GM03348 (cell line): Measurements from ENCODE around the gene KDELR3.

Experiments
- DNase-seq: peaks from one replicate; pipeline ENCODE4 v3.0.0; 2012; ENCODE audit warnings: low spot score

The KDELR3 gene

GRCh38 chr22:38440747-38441350 is 27.0 kb upstream of the KDELR3 start:
- DNase-seq, result no peak

DNA sequence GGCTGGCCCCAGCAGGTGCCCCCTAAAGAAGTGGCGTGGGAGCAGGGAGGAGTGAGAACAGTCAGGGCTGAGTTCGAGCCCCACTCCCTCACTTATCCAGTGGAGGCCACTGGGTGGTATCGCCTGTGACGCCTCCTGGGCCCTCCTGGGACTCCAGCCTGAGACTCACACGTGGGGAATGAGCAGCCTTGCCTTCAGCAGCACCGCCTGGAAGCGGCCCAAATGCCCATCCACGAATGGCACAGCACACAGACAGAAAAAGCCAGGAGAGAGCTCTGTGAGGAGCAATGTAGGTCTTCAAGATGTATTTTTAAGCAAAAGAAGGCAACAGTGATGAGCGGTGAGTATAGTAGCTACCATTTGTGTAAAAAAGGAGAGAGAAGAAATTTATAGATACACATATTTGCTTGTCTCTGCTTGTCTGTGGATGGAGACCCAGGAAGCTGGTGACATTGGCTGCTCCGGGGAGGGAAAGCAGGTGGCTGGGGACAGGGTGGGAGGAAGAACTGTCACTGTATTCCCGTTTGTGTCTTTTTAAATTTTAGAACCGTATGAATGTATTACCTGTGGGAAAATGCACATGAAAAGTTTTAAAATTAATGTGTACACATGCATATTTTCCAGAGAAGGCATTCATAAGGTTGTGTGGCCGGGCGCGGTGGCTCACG is 26.1 kb upstream of the KDELR3 start:
- no peak for DNase-seq

DNA sequence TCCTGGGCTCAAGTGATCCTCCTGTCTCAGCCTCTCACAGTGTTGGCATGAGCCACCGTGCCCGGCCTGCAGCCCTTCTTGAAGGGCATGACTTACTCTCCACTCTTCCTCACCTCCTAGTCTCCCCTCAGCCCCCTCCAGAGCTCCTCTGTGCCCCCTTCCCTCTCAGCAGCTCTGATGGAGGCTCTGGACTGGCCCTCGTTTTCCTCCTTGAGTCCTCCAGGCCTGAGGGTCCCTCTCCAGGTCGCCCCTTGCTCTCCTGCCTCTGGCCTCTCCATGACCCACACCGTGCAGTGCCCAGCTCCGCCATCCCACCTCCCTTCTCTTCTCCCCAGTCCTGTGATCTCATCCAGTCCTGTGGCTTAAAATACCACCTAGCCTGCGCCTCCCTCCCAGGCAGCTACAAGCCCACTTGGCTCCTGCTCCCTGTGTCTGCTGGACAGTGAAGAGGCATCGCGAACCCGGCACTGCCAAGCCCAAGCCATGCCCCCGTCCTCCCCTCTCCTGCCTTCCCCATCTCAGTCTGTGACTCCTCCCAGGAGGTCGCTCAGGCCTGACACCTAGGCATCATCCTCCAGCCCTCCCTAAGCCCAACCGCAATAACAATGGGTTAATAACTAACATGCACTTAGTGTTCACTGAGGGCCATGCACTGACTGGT is 24.8 kb upstream of the KDELR3 start:
- no peak for DNase-seq

- DNase-seq, result no peak
Measured at GRCh38 chr22:38443628-38444521, 24.0 kb upstream of the KDELR3 start.

DNA sequence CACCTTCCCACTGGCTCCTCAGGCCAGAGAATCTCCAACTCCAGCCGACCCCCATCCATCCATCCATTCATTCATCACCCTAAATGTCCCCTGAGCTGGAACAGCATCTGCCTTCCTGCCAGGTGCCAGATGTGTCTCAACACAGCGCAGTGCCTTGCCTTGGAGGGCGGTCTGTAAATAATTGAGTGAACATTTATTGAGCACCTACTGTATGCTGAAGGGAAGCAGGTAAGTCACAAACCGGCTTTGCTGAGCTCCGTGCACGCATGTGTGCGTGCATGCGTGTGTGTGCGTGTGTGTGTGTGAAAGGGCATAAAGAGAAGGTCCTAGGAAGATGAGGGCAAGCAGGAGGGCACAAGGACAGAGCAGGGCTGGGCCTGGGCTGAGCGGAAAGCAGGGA is 23.1 kb upstream of the KDELR3 start:
- no peak for DNase-seq

DNA sequence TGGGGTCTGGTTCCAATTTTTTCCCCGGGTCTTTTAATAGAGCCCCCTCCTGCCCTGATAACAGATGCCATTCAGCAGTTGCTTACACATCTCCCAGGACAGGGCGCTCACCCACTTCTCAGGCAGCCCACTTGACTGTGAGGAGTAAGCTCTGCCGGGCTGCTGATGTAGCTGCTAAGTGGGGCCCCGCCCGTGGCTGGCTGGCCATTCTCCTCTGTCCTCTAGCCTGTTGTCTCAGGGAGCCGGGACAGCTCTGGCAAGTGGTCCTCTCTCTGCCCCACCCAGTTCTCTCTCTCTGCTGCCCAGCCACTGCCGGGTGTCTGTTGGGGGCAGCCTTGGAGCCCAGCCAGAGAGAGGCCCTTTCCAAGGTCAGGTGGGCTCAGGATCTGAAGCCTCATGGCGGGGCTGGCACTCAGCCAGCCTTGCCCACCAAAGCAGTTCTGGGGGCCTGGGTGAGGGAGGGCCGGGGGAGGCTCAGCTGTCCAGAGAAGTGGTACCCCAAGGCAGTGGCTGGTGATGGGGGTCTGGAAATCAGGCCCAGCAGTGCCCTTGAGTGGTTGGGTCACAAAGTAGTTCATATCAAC is 21.8 kb upstream of the KDELR3 start:
- DNase-seq, result no peak

DNA sequence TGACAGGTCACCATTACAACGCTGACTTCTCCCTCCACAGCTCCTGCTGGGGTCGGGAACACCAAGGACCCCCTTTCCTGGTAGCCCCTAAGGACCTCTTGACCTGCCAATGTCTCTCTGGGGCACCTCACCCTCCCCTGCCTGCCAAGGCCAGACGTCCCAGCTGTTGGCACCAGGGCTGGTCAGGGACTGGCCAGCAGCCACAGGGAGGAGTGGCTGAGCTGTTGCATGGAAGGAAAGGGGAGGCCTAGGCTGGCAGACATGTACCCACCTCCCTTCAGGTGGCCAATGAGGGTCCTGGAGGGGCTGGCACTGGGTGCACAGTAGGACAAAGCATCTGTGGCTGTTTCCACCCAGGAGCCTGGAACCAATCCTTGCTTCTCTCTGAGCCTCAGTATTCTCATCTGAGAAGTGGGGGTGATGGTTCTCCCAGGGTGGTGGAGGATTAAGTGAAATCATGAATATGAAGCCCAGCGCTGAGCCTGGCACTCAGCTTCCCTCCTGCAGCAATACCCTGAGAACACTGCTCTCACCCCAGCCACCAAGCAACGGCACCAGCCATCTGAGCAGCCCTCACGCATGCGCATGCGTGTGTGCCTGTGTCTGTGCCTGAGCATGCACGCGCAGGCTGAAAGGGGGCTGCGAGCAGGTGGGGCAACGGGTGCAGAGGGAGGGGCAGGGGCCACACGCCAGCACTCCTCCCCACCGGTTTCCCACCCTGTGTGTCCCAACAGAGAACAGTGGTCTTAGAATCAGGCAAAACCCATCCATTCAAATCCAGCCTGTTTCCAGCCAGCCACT is 18.8 kb upstream of the KDELR3 start:
- no peak for DNase-seq

DNA sequence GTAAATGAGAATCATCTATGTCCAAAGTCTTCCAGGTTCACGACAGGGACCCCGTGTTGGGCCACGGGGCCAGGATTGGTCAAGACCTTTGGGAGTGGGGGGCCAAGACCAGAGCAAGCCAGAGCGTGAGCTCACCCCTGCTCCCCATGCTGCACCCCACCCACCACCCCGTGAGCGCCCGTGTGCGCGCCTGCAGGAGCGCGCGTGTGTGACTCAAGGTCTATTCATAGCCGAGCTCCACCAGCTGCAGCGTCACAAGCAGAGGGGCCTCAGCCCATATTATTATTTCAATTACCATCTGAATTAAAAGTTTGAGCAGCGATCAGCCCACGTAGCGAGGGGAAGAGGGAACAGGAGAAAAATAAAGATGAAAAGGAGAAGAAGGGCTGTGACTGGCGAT is 18.1 kb upstream of the KDELR3 start:
- DNase-seq, result no peak

GRCh38 chr22:38450234-38450797 is 17.6 kb upstream of the KDELR3 start:
- DNase-seq, result no peak

GRCh38 chr22:38451404-38451803 is 16.5 kb upstream of the KDELR3 start:
- DNase-seq, result no peak

DNA sequence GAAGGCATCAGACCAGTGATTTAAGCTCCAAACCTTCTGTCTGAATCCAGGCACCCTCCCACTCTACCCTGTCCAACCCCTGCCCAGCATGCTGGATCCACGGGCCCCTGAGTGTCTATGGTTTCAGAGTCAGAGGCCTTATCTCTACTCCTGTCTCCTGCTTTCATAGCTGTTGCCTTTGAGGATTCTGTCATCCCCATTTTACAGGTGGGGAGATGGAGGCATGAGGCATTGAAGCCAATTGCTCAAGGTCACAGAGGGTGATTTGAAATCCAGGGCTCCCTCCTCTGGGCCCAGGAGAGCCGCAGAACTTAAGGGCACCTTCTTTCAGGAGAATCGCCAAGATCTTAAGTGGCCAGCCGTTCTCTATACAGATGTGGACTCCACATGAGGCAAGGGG is 16.0 kb upstream of the KDELR3 start:
- DNase-seq, result no peak

DNA sequence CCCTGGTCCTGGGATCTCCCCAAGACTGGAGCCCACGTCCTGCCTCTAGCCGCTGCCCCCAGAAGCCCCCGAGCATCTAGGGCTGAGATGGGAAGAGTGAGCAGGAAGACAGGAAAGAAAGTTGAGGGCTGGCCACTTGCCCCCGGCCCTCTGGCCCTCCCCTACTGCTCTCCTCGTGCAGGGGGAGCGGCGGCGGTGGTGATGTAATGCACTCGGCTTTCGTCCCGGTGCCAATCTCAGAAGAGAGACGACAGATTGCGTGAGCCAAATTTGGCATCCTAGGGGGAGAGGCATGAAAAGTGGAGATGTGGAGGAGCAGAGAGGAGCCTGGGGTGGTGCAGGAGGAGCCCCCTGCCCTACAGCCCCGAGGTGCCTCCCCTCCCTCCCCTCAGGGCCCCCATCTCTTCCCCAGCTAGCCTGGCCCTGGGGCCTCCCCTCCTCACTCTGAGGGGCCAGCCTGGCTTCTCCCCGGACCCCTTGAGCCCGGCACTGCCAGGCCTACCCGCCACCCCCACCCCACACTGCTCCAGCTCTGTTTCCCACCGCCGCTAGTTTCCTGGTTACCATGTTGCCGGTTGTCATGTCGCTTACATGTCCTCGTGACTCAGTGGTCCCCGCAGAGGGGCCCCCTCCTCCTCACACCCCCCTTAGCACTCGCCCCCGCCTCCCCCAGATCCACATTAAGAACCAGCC is 15.4 kb upstream of the KDELR3 start:
- peak; percentile 55 for DNase-seq

DNA sequence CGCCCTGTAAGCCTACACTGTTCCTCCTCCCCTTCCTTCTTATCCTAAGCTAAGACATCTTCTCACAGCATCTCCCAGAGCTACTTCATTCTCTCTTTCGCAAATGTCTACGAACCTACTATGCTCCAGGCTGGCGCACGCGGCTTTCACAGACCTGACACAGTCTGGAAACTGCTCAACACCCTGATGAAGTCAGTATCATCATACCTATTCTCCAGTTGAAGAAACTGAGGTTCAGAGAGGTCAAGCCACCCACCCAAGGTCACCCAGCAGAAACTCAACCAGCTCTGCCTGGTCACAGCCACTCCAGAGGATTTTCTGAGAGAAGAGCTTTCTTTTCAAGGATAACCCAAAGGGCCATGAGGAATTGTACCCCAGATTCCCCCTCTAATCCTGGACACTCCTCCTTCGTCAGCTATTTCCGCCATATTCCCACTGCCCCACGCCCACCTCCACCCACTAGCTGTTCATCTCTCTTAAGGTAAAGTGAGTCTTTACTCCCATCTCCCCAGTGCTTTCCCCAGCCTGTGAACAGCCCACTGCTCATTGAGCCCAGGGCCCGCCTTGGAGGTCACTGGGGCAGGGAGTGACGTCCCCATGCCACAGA is 14.7 kb upstream of the KDELR3 start:
- no peak for DNase-seq

DNA sequence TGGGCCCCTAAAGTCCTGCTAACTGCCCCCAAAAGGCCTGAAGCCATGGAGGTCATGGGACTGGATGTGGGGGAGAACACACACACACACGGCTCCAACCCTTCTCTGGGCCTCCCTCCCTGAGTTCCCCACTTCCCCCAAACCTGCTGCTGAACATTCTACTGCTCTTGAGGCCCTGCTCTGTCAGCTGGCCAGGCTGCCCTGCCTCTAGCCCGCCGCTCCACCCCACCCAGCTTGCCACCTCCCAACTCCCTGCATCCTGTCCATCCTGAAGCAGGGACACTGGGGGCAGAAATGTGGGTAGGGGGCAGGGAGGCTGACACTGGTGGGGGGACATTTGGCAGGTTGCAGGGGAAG is 13.9 kb upstream of the KDELR3 start:
- no peak for DNase-seq

- DNase-seq, result no peak
Measured at GRCh38 chr22:38454353-38455075, 13.4 kb upstream of the KDELR3 start.

DNA sequence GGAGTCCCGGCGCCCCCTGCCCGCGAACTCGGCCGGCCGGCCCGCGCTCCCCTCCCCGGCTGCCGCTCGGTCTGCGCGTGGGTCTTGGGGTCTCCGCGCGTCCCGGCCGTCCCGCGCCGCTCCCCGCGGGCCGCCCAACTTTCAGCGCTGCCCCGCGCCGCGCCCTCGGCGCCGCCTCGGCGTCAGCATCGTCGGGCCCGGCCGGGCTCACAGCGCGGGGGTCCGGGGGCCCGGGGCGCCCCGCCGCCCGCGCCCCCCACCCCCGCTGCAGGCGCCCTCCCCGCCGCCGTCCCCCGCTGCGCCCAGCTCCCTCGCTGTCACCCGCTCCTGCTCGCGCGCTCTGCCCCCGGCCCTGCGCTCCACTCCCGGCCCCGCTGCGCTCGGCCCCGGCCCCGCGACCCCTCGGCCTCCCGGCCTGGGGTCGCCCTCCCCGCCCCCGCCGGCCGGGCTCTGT is 12.8 kb upstream of the KDELR3 start, which contains the start of gene KCNJ4:
Gene KCNJ4 (minus strand): TSS at position 124 of the 454 bp plus-strand sequence. CDS start 27,067 bp downstream, outside the sequence.
- no peak for DNase-seq

DNA sequence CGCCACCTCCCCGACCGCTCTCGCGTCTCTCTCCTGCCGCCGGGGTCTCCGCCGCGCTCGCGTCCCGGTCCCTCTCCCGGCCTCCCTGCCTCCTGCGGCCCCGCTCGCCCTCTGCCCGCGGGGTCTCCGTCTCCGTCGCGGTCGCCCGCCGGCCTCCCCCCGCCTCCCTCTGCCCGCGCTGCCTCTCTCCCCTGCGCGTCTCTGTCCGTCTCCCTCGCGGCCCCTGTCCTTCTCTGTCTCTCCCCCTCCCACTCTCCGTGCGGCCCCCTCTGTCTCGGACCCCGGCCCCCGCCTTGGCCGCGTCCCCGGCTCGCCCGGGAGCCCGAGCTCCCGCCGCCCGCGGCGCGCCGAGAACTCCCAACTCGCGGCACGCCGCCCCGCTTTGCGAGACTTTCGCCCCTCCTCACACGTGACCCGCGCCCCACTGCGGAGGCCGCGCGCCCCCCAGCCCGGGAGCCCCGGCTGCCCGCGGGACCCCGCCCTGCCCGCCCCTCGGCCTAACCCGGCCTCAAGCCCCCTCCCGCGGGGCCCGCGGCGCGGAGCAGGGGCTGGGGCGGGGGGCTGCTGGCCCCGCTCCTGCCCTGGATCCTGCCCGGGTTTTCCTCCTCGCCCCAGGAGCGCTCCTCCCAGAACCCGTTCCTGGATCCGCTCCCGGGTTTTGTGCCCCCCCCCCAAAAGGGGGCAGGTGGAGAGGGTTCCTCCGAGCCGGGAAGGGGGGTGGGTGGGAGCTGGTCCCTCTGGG is 12.2 kb upstream of the KDELR3 start:
- DNase-seq, result peak; percentile 62

DNA sequence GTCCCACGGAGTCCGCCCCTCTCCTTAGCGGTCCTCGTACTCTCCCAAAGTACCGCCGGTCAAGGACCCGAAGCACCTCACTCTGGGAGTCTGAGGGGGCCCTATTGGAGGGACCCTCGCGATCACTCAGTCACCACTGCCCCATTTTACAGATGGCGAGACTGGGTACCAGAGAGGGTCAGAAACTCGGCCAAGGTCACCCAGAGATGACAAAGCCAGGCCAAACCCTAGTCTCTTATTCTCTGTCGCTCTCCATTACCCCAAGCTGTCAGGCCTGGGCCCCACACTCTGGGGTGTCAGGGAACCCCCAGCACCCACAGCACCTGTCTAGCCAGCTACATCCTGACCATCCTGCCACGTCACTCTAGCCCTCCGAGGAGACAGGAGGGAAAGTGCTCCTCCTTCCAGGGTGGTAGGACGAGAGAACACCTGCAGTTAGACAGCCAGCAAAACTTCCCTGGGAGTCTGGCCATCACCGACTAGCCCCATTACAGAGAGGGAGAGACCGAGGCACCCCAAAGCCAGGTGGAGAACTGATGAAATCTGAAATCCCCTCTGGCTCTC is 11.5 kb upstream of the KDELR3 start:
- DNase-seq, result no peak
